H9 (cell line): ENCODE data around the gene DNAJC5. TPM values are rescaled to one million over a fixed set of nuclear protein-coding genes. Genes with fewer than 3 reads are reported as not detected.

Experiments
- DNase-seq: peaks from one replicate; pipeline ENCODE4 v3.0.0-alpha.2; 2017
- H2AFZ ChIP-seq: one replicate; pipeline ENCODE4 v1.6.1; 2013; ENCODE audit warnings: mild to moderate bottlenecking, low read length, control low read depth, moderate library complexity
- H2AK5ac ChIP-seq: 2 replicates; pipeline ENCODE4 v1.6.1; 2013; ENCODE audit warnings: low read length, control low read depth, mixed read lengths; ENCODE audit not compliant: insufficient read length
- H2BK120ac ChIP-seq: one replicate; pipeline ENCODE4 v1.6.1; 2013; ENCODE audit warnings: low read depth, mild to moderate bottlenecking, low read length, control low read depth, inconsistent platforms; ENCODE audit not compliant: poor library complexity, severe bottlenecking
- H2BK12ac ChIP-seq: 2 replicates; pipeline ENCODE4 v1.6.1; 2013; ENCODE audit warnings: low read length, control low read depth, mixed read lengths, low read depth; ENCODE audit not compliant: insufficient read length
- H2BK15ac ChIP-seq: 2 replicates; pipeline ENCODE4 v1.6.1; 2013; ENCODE audit warnings: low read depth, low read length, control low read depth
- H2BK20ac ChIP-seq: one replicate; pipeline ENCODE4 v1.6.1; 2013; ENCODE audit warnings: low read depth, mild to moderate bottlenecking, low read length, control low read depth, inconsistent platforms; ENCODE audit not compliant: poor library complexity, severe bottlenecking
- H2BK5ac ChIP-seq: 2 replicates; pipeline ENCODE4 v1.6.1; 2013; ENCODE audit warnings: low read length, control low read depth, mixed read lengths; ENCODE audit not compliant: insufficient read length
- H3K14ac ChIP-seq: 2 replicates; pipeline ENCODE4 v1.6.1; 2013; ENCODE audit warnings: low read length, control low read depth; ENCODE audit not compliant: insufficient read depth
- H3K18ac ChIP-seq: 2 replicates; pipeline ENCODE4 v1.6.1; 2013; ENCODE audit warnings: low read depth, mild to moderate bottlenecking, mixed read lengths, low read length, control low read depth; ENCODE audit not compliant: insufficient read length
- H3K23ac ChIP-seq: 2 replicates; pipeline ENCODE4 v1.6.1; 2013; ENCODE audit warnings: low read length, control low read depth, mixed read lengths, low read depth; ENCODE audit not compliant: insufficient read length
- H3K23me2 ChIP-seq: 2 replicates; pipeline ENCODE4 v1.6.1; 2013; ENCODE audit warnings: low read depth, mild to moderate bottlenecking, mixed read lengths, low read length, control low read depth; ENCODE audit not compliant: insufficient read length, poor library complexity, severe bottlenecking
- H3K27ac ChIP-seq: 2 replicates; pipeline ENCODE4 v1.5.1; 2013; ENCODE audit warnings: low read length, control low read depth, mixed read lengths, low read depth; ENCODE audit not compliant: insufficient read length
- H3K27me3 ChIP-seq: 2 replicates; pipeline ENCODE4 v1.6.1; 2013; ENCODE audit warnings: low read length, control low read depth, inconsistent platforms; ENCODE audit not compliant: insufficient read depth
- H3K4ac ChIP-seq: 2 replicates; pipeline ENCODE4 v1.6.1; 2013; ENCODE audit warnings: low read depth, mild to moderate bottlenecking, control low read depth, inconsistent platforms, low read length, moderate library complexity
- H3K4me1 ChIP-seq: 2 replicates; pipeline ENCODE4 v1.6.1; 2013; ENCODE audit warnings: low read length, control low read depth, inconsistent platforms; ENCODE audit not compliant: insufficient read depth
- H3K4me2 ChIP-seq: 2 replicates; pipeline ENCODE4 v1.6.1; 2013; ENCODE audit warnings: low read length, control low read depth, mixed read lengths; ENCODE audit not compliant: insufficient read length, insufficient read depth
- H3K56ac ChIP-seq: 2 replicates; pipeline ENCODE4 v1.6.1; 2013; ENCODE audit warnings: low read depth, mild to moderate bottlenecking, mixed read lengths, low read length, control low read depth; ENCODE audit not compliant: insufficient read length
- H3K79me1 ChIP-seq: 2 replicates; pipeline ENCODE4 v1.6.1; 2013; ENCODE audit warnings: low read depth, mild to moderate bottlenecking, moderate library complexity, low read length, control low read depth, inconsistent platforms; ENCODE audit not compliant: insufficient read depth, poor library complexity, severe bottlenecking
- H3K79me2 ChIP-seq: 2 replicates; pipeline ENCODE4 v1.6.1; 2013; ENCODE audit warnings: low read length, control low read depth, inconsistent platforms; ENCODE audit not compliant: insufficient read depth
- H3K9ac ChIP-seq: 2 replicates; pipeline ENCODE4 v1.6.1; 2013; ENCODE audit warnings: low read length, control low read depth, mixed read lengths; ENCODE audit not compliant: insufficient read length; ENCODE audit errors: extremely low read depth
- H3K9me3 ChIP-seq: one replicate; pipeline ENCODE4 v1.6.1; 2013; ENCODE audit warnings: low read depth, low read length, inconsistent platforms; ENCODE audit not compliant: control insufficient read depth
- H3T11ph ChIP-seq: one replicate; pipeline ENCODE4 v1.6.1; 2013; ENCODE audit warnings: mild to moderate bottlenecking, low read length, control low read depth, inconsistent platforms
- H4K20me1 ChIP-seq: one replicate; pipeline ENCODE4 v1.6.1; 2013; ENCODE audit not compliant: control insufficient read depth, insufficient read length, insufficient read depth
- H4K5ac ChIP-seq: 2 replicates; pipeline ENCODE4 v1.6.1; 2013; ENCODE audit warnings: low read depth, mild to moderate bottlenecking, mixed read lengths, low read length, control low read depth; ENCODE audit not compliant: insufficient read length
- H4K8ac ChIP-seq: replicated peaks from 2 replicates; pipeline ENCODE4 v1.6.1; 2013; ENCODE audit warnings: low read length, control low read depth, mixed read lengths, low read depth; ENCODE audit not compliant: insufficient read length
- H4K91ac ChIP-seq: 2 replicates; pipeline ENCODE4 v1.6.1; 2013; ENCODE audit warnings: low read depth, mild to moderate bottlenecking, moderate library complexity, mixed read lengths, low read length, control low read depth; ENCODE audit not compliant: insufficient read length
- H3K27ac Mint-ChIP-seq, 3 experiments: 2 replicates in 2 of 3; 3 replicates in 1 of 3; pipeline ENCODE4 v1.8.0; 2020 to 2021; ENCODE audit warnings: mixed read lengths in 3 of 3, mild to moderate bottlenecking in 1 of 3, moderate library complexity in 1 of 3
- H3K27me3 Mint-ChIP-seq: 2 replicates; pipeline ENCODE4 v1.8.0; 2021; ENCODE audit warnings: low read depth, mild to moderate bottlenecking, moderate library complexity, mixed read lengths
- H3K36me3 Mint-ChIP-seq, 3 experiments: 2 replicates in 2 of 3; 3 replicates in 1 of 3; pipeline ENCODE4 v1.8.0; 2020 to 2021; ENCODE audit warnings: low read depth in 3 of 3, mixed read lengths in 3 of 3; ENCODE audit not compliant: insufficient read depth in 1 of 3
- H3K4me1 Mint-ChIP-seq, 2 experiments: 2 replicates each; pipeline ENCODE4 v1.8.0; 2020; ENCODE audit warnings: mixed read lengths in 2 of 2
- H3K4me3 Mint-ChIP-seq, 2 experiments: 2 replicates in 1 of 2; 3 replicates in 1 of 2; pipeline ENCODE4 v1.8.0; 2020 to 2021; ENCODE audit warnings: mild to moderate bottlenecking in 2 of 2, mixed read lengths in 2 of 2, moderate library complexity in 1 of 2
- H3K9me3 Mint-ChIP-seq, 2 experiments: 2 replicates in 1 of 2; 3 replicates in 1 of 2; pipeline ENCODE4 v1.8.0; 2020; ENCODE audit warnings: mild to moderate bottlenecking in 2 of 2, mixed read lengths in 2 of 2, moderate library complexity in 1 of 2
- WGBS: extraction: QIAGEN DNeasy Blood & Tissue Kit; methylation state at CpG from one replicate; pipeline ENCODE4 v1.1.7; 2013; ENCODE audit warnings: missing lambda C conversion rate, low lambda C conversion rate, mixed read lengths; ENCODE audit not compliant: insufficient read length; ENCODE audit errors: extremely low coverage; 5-methylcytosine and 5-hydroxymethylcytosine counted together
- total RNA-seq: library from RNA; stranded (reverse); gene quantifications from 2 replicates; pipeline ENCODE4 v1.2.1, GENCODE V29; 2021
- TF ChIP-seq, protein P1 (sequence below): fragments of 200-600 bp; sonication (generic); conservative IDR thresholded peaks from 3 replicates; pipeline ENCODE4 v1.8.0; 2021; ENCODE audit warnings: antibody characterized with exemption, mild to moderate bottlenecking

Gene DNAJC5
- total RNA-seq, 1 experiment from 2014 or later = 43.0 TPM

DNA sequence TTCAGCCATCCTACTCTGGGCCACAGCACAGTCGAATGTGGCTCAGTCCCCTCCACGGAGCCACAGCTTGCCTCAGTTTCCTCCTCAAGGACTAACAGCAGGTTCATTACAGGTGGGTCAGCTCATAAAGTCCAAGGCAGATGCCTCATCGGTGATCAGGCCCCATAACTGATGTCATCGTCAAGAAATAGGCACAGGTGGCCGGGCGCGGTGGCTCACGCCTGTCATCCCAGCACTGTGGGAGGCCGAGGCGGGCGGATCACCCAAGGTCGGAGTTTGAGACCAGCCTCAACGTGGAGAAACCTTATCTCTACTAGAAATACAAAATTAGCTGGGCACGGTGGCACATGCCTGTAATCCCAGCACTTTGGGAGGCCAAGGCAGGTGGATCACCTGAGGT lies 57.8 kb downstream of the DNAJC5 start:
- H3K27me3 Mint-ChIP-seq = no peaks in the 10 kb centered on the region
- no peak overlapping the region for H3K4me3 Mint-ChIP-seq
- WGBS = no CpG with 5 or more reads among the region's 14 CpGs

More for the DNA sequence above, 57.8 kb downstream of the DNAJC5 start:
- Histone ChIP-seq H4K20me1 (no peaks in the 10 kb centered on the region), H3K4me1 (no peaks in the 10 kb centered on the region), H3K79me2 (peaks cover 18% of the 10 kb centered on the region; the same call in 1 of the 2 replicates), H3K18ac (no peak overlapping the region), H2BK5ac (no peak overlapping the region), H3K14ac (no peak overlapping the region), H3K9me3 (no peaks in the 10 kb centered on the region), H4K5ac (no peak overlapping the region), H3K23me2 (peaks cover 14% of the 10 kb centered on the region), H2BK20ac (no peak overlapping the region), H3K23ac (no peak overlapping the region), H2BK15ac (no peak overlapping the region), H3K27ac (no peak overlapping the region), H3K27me3 (no peaks in the 10 kb centered on the region), H3K4me2 (no peak overlapping the region), H3T11ph (no peak overlapping the region), H3K9ac (no peak overlapping the region), H3K56ac (no peak overlapping the region), H4K91ac (no peak overlapping the region), H2AFZ (no peak overlapping the region), H2AK5ac (no peak overlapping the region), H2BK12ac (no peak overlapping the region), H4K8ac (no peak overlapping the region), H3K79me1 (peaks cover 2% of the 10 kb centered on the region), H2BK120ac (no peak overlapping the region), H3K4ac (no peak overlapping the region)
- TF ChIP-seq, protein P1, sequence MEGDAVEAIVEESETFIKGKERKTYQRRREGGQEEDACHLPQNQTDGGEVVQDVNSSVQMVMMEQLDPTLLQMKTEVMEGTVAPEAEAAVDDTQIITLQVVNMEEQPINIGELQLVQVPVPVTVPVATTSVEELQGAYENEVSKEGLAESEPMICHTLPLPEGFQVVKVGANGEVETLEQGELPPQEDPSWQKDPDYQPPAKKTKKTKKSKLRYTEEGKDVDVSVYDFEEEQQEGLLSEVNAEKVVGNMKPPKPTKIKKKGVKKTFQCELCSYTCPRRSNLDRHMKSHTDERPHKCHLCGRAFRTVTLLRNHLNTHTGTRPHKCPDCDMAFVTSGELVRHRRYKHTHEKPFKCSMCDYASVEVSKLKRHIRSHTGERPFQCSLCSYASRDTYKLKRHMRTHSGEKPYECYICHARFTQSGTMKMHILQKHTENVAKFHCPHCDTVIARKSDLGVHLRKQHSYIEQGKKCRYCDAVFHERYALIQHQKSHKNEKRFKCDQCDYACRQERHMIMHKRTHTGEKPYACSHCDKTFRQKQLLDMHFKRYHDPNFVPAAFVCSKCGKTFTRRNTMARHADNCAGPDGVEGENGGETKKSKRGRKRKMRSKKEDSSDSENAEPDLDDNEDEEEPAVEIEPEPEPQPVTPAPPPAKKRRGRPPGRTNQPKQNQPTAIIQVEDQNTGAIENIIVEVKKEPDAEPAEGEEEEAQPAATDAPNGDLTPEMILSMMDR = no peak
- Mint-ChIP-seq H3K36me3 (peaks cover 3 to 14% (median 14%) of the 10 kb centered on the region in 3 experiments), H3K4me1 (peaks cover 30% of the 10 kb centered on the region in 2 experiments), H3K9me3 (peaks cover 4 to 7% of the 10 kb centered on the region in 2 experiments; a peak in 3 of 5 replicates), H3K27ac (no peak overlapping the region)
- no peak for DNase-seq
